ENCODE results near the gene NHSL2. TPM values are rescaled to one million over a fixed set of nuclear protein-coding genes. Genes with fewer than 3 reads are reported as not detected.

Gene NHSL2
- total RNA-seq, 4 donors from 2014 or later: 10.4 to 35.8 (median 13.9) TPM

GRCh38 chrX:72027024-72027913, 116.6 kb downstream of the NHSL2 start:
- H3K4me3 ChIP-seq: peak overlapping the region; percentile 22 to 34
- no peak for ATAC-seq
- H3K27ac ChIP-seq: peak overlapping the region; percentile 70 to 79 (median 74)
- 18 to 43% methylated on average over 6 to 11 of the region's 14 CpGs for WGBS, 2 donors (ENCODE audit: low coverage in 1 of 2)
- no peaks in the 10 kb centered on the region for H3K36me3 ChIP-seq
- H3K9me3 ChIP-seq: no peaks in the 10 kb centered on the region
- no peaks in the 10 kb centered on the region for H3K27me3 ChIP-seq
- TF ChIP-seq EP300 (IDR thresholded peaks at IDR 0.05) (no peak), CTCF (IDR thresholded peaks at IDR 0.05) (no peak), POLR2AphosphoS5 (IDR thresholded peaks at IDR 0.05) (no peak)
- peaks cover 0 to 34% (median 3%) of the 10 kb centered on the region in 3 donors for H3K4me1 ChIP-seq

- Histone ChIP-seq H3K27me3 (no peaks in the 10 kb centered on the region), H3K4me3 (peak overlapping the region; percentile 22 to 34), H3K36me3 (no peaks in the 10 kb centered on the region), H3K4me1 (peaks cover 0 to 34% (median 3%) of the 10 kb centered on the region in 3 donors), H3K9me3 (no peaks in the 10 kb centered on the region), H3K27ac (peak overlapping the region; percentile 70 to 79 (median 74))
- no CpG with 5 or more reads among the region's 2 CpGs for WGBS, 2 donors (ENCODE audit: low coverage in 1 of 2)
- ATAC-seq: no peak
- no peak for TF ChIP-seq CTCF (IDR thresholded peaks at IDR 0.05)
- no peak for TF ChIP-seq POLR2A (IDR thresholded peaks at IDR 0.05)
- TF ChIP-seq EP300 (IDR thresholded peaks at IDR 0.05): no peak
- no peak for TF ChIP-seq POLR2AphosphoS5 (IDR thresholded peaks at IDR 0.05)
Measured at GRCh38 chrX:72027914-72028307, 117.3 kb downstream of the NHSL2 start.

- Histone ChIP-seq H3K27ac (peak overlapping the region; percentile 53 to 79 (median 74)), H3K9me3 (no peaks in the 10 kb centered on the region), H3K27me3 (no peaks in the 10 kb centered on the region), H3K36me3 (no peaks in the 10 kb centered on the region), H3K4me1 (peaks cover 0 to 34% (median 3%) of the 10 kb centered on the region in 3 donors), H3K4me3 (no peak overlapping the region)
- ATAC-seq: no peak
- 71% methylated on average over 1 of the region's 6 CpGs; no CpG with 5 or more reads in 1 of the 2 donors for WGBS, 2 donors (ENCODE audit: low coverage in 1 of 2)
- TF ChIP-seq POLR2A (IDR thresholded peaks at IDR 0.05): no peak
- no peak for TF ChIP-seq EP300 (IDR thresholded peaks at IDR 0.05)
- TF ChIP-seq CTCF (IDR thresholded peaks at IDR 0.05): no peak
- no peak for TF ChIP-seq POLR2AphosphoS5 (IDR thresholded peaks at IDR 0.05)
Measured at GRCh38 chrX:72028701-72029470, 118.2 kb downstream of the NHSL2 start.

GRCh38 chrX:72029483-72030411, 119.1 kb downstream of the NHSL2 start:
- peak overlapping the region; percentile 53 to 79 (median 74) for H3K27ac ChIP-seq

More at GRCh38 chrX:72029483-72030411, 119.1 kb downstream of the NHSL2 start:
- 27% methylated on average over 4 to 5 of the region's 7 CpGs for whole genome bisulfite sequencing, 2 donors (ENCODE audit: low coverage in 1 of 2)
- H3K4me3 ChIP-seq: no peak overlapping the region
- H3K9me3 ChIP-seq: no peaks in the 10 kb centered on the region
- TF ChIP-seq CTCF (IDR thresholded peaks at IDR 0.05) (no peak), POLR2AphosphoS5 (IDR thresholded peaks at IDR 0.05) (peak; percentile 46)
- H3K27me3 ChIP-seq: no peaks in the 10 kb centered on the region
- ATAC-seq: peak; percentile 30
- no peaks in the 10 kb centered on the region for H3K36me3 ChIP-seq
- peaks cover 0 to 34% (median 3%) of the 10 kb centered on the region in 3 donors for H3K4me1 ChIP-seq

Data from gastroesophageal sphincter (tissue), 4 donors.